Keratinocyte (primary cell): ENCODE measurements around the gene SESN2. TPM values are rescaled to one million over a fixed set of nuclear protein-coding genes. Genes with fewer than 3 reads are reported as not detected.
A peak's percentile ranks its signal among the peaks of the same experiment; 100 is the strongest.

ENCODE experiments used
- DNase-seq: peaks from one replicate; pipeline ENCODE4 v3.0.0-alpha.2; 2011; ENCODE audit warnings: low read depth, missing footprints, low spot score
- FAIRE-seq: peaks from 2 replicates; lab custom pipeline; 2011; peaks lifted over from hg19 to GRCh38; lab: Jason Lieb, UNC
- H2AFZ ChIP-seq: 2 replicates; pipeline ENCODE4 v1.6.0; 2012; ENCODE audit warnings: low read length, control low read depth, inconsistent platforms; ENCODE audit not compliant: control insufficient read depth
- H3K27ac ChIP-seq: 2 replicates; pipeline ENCODE4 v1.5.1; 2011; ENCODE audit warnings: low read length; ENCODE audit not compliant: control insufficient read depth, insufficient read depth
- H3K27me3 ChIP-seq: 3 replicates; pipeline ENCODE4 v1.6.0; 2011; ENCODE audit warnings: low read length; ENCODE audit not compliant: control insufficient read depth, insufficient read depth; ENCODE audit errors: extremely low read depth
- H3K36me3 ChIP-seq, 2 experiments: 2 replicates in 1 of 2; 3 replicates in 1 of 2; pipeline ENCODE4 v1.5.1; 2011; ENCODE audit warnings: low read length in 2 of 2, mild to moderate bottlenecking in 1 of 2; ENCODE audit not compliant: control insufficient read depth in 2 of 2, insufficient read depth in 2 of 2; ENCODE audit errors: extremely low read depth in 1 of 2
- H3K4me1 ChIP-seq: 3 replicates; pipeline ENCODE4 v1.5.1; 2011; ENCODE audit warnings: low read length; ENCODE audit not compliant: control insufficient read depth, insufficient read depth; ENCODE audit errors: extremely low read depth
- H3K4me2 ChIP-seq: 3 replicates; pipeline ENCODE4 v1.6.0; 2011; ENCODE audit warnings: low read depth, low read length; ENCODE audit not compliant: control insufficient read depth, insufficient read depth; ENCODE audit errors: extremely low read depth
- H3K4me3 ChIP-seq, 3 experiments: fragments of 200-600 bp in 1 of 3; sonication (generic) in 1 of 3; 2 replicates in 2 of 3; 3 replicates in 1 of 3; pipeline ENCODE4 v1.5.1; 2011 to 2016; ENCODE audit warnings: low read length in 3 of 3, mild to moderate bottlenecking in 3 of 3, control low read depth in 2 of 3, inconsistent platforms in 1 of 3, low read depth in 1 of 3, mixed read lengths in 1 of 3, mixed run types in 1 of 3, moderate library complexity in 1 of 3; ENCODE audit not compliant: control insufficient read depth in 2 of 3, insufficient read depth in 2 of 3; ENCODE audit errors: extremely low read depth in 1 of 3
- H3K79me2 ChIP-seq: 2 replicates; pipeline ENCODE4 v1.6.0; 2012; ENCODE audit warnings: low read length; ENCODE audit not compliant: control insufficient read depth, insufficient read depth
- H3K9ac ChIP-seq: 3 replicates; pipeline ENCODE4 v1.6.0; 2011; ENCODE audit warnings: low read length; ENCODE audit not compliant: control insufficient read depth, insufficient read depth; ENCODE audit errors: extremely low read depth
- H3K9me1 ChIP-seq: 3 replicates; pipeline ENCODE4 v1.6.0; 2011; ENCODE audit warnings: low read length; ENCODE audit not compliant: control insufficient read depth, insufficient read depth; ENCODE audit errors: extremely low read depth
- H3K9me3 ChIP-seq: 2 replicates; pipeline ENCODE4 v1.5.1; 2012; ENCODE audit warnings: low read depth, low read length; ENCODE audit not compliant: control insufficient read depth
- H4K20me1 ChIP-seq: 3 replicates; pipeline ENCODE4 v1.6.0; 2011; ENCODE audit warnings: low read length; ENCODE audit not compliant: control insufficient read depth, insufficient read depth; ENCODE audit errors: extremely low read depth
- EZH2 ChIP-seq: IDR thresholded peaks from one replicate; pipeline ENCODE4 v1.6.1; 2012; ENCODE audit warnings: inconsistent platforms, mild to moderate bottlenecking, low read length, moderate library complexity
- dilution Hi-C: fragments of 300-500 bp; cut with MboI; formaldehyde crosslinking; loops from one replicate; pipeline ENCODE4 v1.7.0; 2020; ENCODE audit warnings: low sequenced_read_pairs; ENCODE audit not compliant: extremely low pct_ligation_motif_present
- polyA plus RNA-seq, 5 experiments: library from polyadenylated mRNA; depleted of rRNA in 3 of 5; stranded (reverse) in 3 of 5; stranded (forward) in 1 of 5; unstranded in 1 of 5; fragments of >200 nt; gene quantifications; 1 replicate in 1 of 5; 2 replicates in 3 of 5; 3 replicates in 1 of 5; pipeline versions ENCODE4 v1.2.1 to v1.2.3, GENCODE V29; 2011 to 2012; ENCODE audit warnings: missing spikeins in 2 of 5, low read depth in 1 of 5, low replicate concordance in 1 of 5
- TF ChIP-seq, protein P1 (sequence below), 3 experiments: IDR thresholded peaks in 1 of 3; conservative IDR thresholded peaks in 1 of 3; optimal IDR thresholded peaks in 1 of 3; 2 replicates in 2 of 3; 3 replicates in 1 of 3; pipeline versions ENCODE3 to v1.5.1; 2011; ENCODE audit warnings: low read length in 3 of 3, mild to moderate bottlenecking in 3 of 3, moderate library complexity in 2 of 3, control low read depth in 1 of 3, inconsistent platforms in 1 of 3; ENCODE audit not compliant: insufficient read depth in 2 of 3; ENCODE audit errors: extremely low read depth in 1 of 3

SESN2 gene
- polyA plus RNA-seq, 1 donor (not counting 4 experiments of a cell fraction or from before 2014, with no cell fraction given) = 13.5 TPM

GRCh38 chr1:28329395-28330153 is 70.3 kb downstream of the SESN2 start:
- Histone ChIP-seq H3K4me1 (peaks cover 18% of the 10 kb centered on the region), H3K9me1 (peaks cover 4% of the 10 kb centered on the region), H2AFZ (peak overlapping the region; percentile 58), H3K79me2 (peaks cover 12% of the 10 kb centered on the region), H3K36me3 (peaks cover 11 to 25% of the 10 kb centered on the region in 2 experiments), H3K27me3 (no peaks in the 10 kb centered on the region), H3K4me3 (peak overlapping the region; percentile 51 to 81 (median 76)), H3K27ac (peak overlapping the region; percentile 86), H3K4me2 (peak overlapping the region; percentile 91), H3K9me3 (no peaks in the 10 kb centered on the region), H4K20me1 (no peaks in the 10 kb centered on the region), H3K9ac (peak overlapping the region; percentile 86)
- FAIRE-seq (no peak), DNase-seq (no peak)
- dilution Hi-C loops = no loop called here
- no peak for TF ChIP-seq EZH2
- TF ChIP-seq, protein P1, sequence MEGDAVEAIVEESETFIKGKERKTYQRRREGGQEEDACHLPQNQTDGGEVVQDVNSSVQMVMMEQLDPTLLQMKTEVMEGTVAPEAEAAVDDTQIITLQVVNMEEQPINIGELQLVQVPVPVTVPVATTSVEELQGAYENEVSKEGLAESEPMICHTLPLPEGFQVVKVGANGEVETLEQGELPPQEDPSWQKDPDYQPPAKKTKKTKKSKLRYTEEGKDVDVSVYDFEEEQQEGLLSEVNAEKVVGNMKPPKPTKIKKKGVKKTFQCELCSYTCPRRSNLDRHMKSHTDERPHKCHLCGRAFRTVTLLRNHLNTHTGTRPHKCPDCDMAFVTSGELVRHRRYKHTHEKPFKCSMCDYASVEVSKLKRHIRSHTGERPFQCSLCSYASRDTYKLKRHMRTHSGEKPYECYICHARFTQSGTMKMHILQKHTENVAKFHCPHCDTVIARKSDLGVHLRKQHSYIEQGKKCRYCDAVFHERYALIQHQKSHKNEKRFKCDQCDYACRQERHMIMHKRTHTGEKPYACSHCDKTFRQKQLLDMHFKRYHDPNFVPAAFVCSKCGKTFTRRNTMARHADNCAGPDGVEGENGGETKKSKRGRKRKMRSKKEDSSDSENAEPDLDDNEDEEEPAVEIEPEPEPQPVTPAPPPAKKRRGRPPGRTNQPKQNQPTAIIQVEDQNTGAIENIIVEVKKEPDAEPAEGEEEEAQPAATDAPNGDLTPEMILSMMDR (optimal IDR thresholded peaks at IDR 0.05 in 1 of 3, IDR thresholded peaks at IDR 0.05 in 1 of 3, conservative IDR thresholded peaks at IDR 0.05 in 1 of 3; ENCODE audit: extremely low read depth in 1 of 3, insufficient read depth in 2 of 3, low read length in 3 of 3) = no peak

Other genes starting within 250 kb of the SESN2 start
- 15.5 to 17.7 TPM (median 17.6 TPM) in 3 replicates for gene EYA3, start 170.9 kb upstream of the SESN2 start, polyA plus RNA-seq
- gene PTAFR, start 82.8 kb upstream of the SESN2 start, polyA plus RNA-seq = 18.6 to 30.7 TPM (median 19.6 TPM) in 3 replicates
- gene DNAJC8, start 26.5 kb upstream of the SESN2 start, polyA plus RNA-seq = 75.8 to 104 TPM (median 79.5 TPM) in 3 replicates
- 296 to 365 TPM (median 332 TPM) in 3 replicates for gene ATP5IF1, start 23.4 kb upstream of the SESN2 start, polyA plus RNA-seq
- 23.5 to 26.7 TPM (median 23.8 TPM) in 3 replicates for gene MED18, start 69.5 kb downstream of the SESN2 start, polyA plus RNA-seq
- 8.0 to 12.2 TPM (median 9.4 TPM) in 3 replicates for gene PHACTR4, start 110.2 kb downstream of the SESN2 start, polyA plus RNA-seq
- 23.8 to 45.8 TPM (median 38.6 TPM) in 3 replicates for gene RCC1, start 246.5 kb downstream of the SESN2 start, polyA plus RNA-seq